COR-L47 (cell line): Measurements from ENCODE around the gene CSF1R.
"Not testable (repeated sequence)": the region's sequence is repeated elsewhere in the genome, so short reads cannot be mapped to it uniquely, and the experiment has no call there.

Source experiments
- DNase-seq: peaks from one replicate; lab custom pipeline; 2025; lab: John Stamatoyannopoulos, UW

The CSF1R gene

DNA sequence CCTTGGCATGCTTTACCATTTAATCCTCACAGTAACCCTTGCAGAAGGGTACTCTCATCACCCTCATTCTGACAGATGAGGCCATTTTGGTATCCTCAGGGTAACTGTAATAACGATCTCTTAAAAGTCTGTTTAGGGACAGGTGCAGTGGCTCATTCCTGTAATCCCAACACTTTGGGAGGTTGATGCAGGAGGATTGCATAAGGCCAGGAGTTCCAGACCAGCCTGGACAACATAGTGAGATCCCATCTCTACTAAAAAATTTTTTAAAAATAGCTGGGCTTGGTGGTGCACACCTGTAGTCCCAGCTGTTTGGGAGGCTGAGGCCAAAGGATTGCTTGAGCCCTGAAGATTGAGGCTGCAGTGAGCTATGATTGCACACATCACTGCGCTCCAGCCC, 31.8 kb downstream of the CSF1R start:
- no peak for DNase-seq

DNA sequence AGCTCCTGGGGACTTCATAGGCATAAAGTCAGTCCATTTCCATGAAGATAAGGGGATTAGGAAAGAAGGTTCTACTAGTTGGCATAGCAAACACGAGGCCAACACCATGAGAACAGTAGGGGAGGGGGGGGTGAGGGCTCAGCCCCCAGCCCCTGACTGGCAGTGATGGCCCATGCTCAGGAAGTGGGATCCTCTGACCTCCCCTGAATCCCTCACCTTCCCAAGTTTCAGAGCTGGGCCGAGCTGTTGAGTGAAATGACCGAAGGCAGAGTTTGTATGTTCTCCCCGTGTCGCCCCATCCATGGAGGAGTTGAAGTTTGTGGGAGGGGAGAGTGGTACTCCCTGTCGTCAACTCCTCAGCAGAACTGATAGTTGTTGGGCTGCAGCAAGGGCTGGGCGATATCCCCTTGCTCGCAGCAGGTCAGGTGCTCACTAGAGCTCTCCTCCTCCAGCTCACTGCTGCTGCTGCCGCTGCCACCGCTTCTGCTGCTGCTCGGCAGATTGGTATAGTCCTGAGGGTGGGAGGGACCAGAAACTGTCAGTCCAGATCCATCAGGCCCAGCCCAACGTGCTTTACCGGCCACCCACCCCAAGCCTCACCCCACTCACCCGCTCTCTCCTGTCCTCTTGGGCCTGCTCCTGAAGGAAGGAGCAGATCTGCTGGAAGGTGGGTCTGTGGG, 32.5 kb downstream of the CSF1R start:
- no peak for DNase-seq

DNA sequence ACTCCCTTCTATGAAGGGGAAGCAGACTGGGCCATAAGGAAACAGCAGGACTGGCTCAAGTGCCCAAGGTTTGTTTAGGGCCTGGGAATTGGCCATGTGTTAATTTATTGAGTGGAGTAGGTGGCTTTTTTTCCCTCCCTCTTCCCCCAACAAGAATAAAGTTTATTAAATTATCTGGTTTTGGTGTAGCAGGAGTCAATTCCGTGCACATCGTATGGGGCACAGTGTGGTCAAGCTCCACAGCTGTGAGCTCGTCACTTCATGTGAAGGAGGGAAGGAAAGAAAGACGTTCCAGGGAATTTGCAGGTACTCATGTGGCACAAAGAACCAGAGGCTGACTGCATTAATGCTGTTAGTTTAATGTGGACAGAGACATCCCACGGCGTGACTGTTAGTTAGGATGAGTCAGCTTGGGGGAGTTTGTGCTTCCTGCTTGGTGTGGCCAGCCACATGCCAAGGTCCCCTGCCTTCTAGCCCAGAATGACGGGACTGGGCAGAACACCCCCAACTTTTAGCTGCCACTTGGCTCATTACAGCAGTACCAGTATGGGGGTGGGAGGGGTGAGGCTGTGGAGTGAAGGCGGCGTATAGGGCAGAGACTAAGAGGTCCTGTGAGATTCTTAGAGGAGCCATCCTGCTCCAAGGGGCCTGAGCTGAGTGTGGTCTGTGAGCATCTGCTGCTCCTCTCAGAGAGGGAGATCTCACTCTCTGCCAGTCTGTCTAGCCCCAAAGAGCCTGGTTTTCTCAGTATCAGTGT, 33.2 kb downstream of the CSF1R start:
- DNase-seq, result no peak

DNA sequence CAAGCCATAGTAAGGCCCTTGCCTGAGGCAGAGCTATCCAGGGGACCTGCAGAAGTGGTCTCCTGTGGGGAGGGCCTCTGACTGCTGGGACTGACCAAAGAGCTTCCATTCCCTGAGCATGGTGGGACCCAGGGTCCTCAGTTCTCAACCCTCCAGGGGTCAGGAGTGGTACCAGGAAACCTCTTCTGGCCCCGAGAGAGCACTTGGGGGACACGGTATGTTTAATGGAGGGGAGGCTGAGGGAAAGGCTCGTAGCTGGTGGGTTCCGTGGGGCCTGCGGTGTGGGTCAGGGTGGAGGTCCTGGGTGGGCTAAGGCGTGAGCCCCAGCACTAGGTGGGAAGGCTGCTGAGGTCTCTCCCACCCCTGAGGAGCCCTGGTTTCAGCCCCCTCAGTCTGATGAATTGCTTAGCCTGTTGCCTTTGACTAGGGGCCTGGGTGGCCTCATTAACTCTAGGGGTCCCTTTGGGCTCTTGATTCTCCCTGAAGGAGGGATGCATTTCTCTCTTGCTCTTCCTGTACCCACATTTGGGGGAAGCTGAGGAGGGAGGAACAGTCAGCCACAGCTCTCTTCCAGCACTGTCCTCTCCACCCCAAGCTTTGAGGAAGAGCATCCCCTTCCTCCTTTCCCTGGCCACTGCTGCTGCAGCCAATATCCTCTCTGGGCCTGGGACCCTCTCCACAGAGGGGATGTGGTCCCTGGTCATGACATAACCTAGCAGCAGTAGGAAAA, 34.0 kb downstream of the CSF1R start:
- no peak for DNase-seq

DNA sequence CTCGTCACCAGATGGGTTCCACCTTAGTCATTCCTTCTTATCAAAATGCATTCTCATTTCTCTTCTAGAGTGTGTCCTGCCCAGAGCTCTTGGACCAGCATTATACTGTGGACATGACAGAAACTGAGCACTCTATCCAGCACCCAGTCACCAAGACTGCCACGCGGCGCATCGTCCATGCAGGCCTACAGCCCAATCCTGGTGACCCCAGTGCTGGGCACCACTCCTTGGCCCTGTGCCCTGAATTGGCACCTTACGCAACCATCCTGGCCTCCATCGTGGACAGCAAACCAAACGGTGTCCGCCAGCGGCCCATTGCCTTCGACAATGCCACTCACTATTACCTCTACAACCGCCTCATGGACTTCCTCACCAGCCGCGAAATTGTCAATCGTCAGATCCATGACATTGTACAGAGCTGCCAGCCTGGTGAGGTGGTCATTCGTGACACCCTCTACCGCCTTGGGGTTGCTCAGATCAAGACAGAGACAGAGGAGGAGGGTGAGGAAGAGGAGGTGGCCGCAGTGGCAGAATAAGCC, 34.6 kb downstream of the CSF1R start:
- DNase-seq, result no peak

DNA sequence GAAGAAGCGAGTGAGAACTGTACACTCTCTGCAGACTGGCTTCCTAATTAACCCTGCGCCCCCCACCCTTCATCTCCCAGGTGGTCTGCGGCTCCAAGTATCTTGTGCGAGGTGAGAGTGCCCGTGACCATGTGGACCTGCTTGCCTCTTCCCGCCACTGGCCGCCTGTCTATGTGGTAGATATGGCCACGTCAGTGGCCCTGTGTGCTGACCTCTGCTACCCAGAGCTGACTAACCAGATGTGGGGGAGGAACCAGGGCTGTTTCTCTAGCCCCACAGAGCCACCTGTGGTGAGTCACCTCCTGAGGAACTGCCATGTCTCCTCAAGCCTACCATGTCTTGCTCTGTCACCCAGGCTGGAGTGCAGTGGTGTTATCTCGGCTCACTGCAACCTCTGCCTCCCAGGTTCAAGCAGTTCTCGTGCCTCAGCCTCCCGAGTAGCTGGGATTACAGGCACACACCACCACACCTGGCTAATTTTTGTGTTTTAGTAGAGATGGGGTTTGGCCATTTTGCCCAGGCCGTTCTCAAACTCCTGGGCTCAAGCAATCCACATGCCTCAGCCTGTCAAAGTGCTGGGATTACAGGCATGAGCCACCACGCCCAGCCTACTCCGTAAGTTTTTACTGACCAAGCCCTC, 36.1 kb downstream of the CSF1R start:
- not testable (repeated sequence) for DNase-seq

DNA sequence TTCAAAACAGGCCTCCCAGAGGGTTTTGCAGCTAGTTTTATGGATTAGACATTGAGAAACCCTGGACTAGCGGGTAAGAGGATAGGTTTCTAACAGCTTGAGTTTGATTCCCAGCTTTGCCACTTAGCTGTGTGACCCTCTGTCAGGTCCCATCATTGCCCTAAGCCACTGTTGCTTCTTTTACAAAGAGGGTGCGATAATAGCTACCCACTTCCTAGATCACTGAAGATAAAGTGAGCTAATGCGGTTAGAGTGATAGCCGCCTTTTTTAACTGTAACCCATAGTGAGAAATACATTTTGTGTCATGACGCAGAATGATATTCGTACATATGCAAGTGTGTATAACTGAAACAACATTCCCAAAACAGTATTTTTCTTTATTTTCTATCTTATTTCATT, 40.3 kb downstream of the CSF1R start:
- no peak for DNase-seq

DNA sequence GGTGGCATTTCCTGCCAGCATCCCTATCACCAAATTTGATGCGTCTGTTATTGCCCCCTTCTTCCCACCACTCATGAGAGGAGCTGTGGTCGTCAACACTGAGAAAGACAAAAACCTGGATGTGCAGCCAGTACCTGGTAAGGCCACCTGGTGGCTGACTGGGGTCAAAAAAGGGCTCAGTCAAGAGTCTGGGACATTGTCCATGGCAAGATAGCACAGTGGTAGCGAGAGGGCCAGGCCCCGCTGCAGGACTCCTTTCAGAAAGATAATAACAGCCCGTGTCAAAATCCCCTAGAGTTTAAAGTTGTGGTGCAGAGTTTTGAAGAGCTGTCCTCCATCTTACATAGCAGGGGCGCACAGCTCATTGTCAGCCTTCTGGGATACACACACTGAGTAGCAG, 40.8 kb downstream of the CSF1R start:
- DNase-seq, result no peak

DNA sequence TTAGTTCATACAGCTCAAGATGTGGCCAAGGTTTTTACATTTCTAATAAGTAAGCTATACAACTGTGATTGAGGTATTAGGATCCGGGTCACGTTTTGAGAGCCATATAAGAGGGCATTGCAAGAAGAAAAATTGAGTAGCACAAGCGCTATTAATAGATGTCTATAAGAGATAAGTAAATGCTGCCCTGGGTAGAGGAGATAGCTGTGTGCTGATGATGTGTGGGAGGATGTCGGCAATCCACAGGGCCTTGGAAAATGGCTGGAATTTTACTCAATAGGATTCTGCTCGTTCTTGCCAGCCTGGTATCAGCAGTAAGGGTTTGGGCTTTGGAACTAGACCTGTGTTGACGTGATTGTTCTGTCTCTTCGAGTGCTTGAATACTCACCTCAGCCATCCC, 41.6 kb downstream of the CSF1R start:
- DNase-seq, result no peak

DNA sequence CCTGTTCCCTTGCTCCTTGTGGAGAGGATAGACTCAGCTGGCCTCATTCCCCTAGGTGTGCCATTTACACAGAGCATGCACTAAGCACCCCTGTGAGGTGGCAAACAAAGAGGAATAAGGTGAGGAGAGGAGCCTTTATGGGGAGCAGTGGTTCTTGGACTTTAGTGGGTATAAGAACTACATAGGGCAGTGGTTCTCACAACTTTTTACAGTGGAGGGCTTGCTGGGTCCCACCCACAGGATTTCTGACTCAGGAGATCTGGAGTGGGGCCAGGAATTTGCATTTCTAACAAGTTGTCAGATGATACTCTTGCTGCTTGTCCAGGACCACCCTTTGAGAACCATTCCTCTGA, 42.0 kb downstream of the CSF1R start:
- no peak for DNase-seq

DNA sequence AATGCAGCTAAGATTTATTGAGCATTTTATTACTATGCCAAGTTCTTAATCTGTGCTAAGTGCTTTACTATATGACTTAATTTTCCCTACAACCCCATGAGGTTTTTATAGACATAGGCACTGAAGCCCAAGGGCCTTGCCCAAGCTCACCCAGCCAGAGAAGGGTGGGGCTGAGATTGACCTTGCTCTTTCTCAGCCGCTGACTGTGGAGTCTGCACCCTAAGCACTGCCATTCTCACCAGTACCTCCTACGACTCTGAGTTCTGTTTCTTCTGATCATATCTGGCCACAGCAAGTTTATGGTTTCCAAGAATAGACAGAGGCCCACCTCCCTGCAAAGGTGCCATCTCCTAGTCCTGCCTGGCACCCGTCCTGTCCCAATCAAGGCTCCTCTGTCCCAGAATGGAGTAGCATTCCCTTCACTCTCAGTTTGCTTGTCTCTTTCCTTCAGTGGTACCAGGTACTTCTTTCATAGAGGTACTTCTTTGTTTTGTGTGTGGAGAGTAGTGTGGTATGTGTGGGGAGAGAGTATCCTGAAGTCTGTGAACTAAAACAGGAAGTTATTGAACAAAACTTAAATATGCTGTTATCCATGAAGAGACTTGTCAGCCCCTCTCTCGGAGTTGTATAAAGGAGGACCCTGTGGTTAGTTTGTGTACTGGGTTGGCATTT, 42.6 kb downstream of the CSF1R start:
- DNase-seq, result no peak

DNA sequence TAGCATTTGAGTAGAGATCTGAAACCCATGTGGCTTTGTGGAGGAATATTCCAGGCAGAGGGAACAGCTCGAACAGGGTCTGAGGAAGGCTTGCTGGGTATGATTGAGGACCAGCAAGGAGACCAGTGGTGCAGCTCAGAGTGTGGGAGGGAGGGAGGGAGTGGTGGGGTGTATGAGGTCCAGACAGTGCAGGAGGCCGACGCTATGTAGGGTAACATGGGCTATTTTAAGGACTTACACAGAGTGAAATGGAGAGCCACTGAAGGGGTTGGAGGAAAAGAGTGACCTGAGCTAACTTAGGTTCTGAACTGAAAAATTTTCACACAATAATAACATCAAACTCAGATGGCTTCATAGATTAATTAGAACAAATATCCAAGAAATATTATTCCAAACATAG, 43.9 kb downstream of the CSF1R start:
- no peak for DNase-seq

DNA sequence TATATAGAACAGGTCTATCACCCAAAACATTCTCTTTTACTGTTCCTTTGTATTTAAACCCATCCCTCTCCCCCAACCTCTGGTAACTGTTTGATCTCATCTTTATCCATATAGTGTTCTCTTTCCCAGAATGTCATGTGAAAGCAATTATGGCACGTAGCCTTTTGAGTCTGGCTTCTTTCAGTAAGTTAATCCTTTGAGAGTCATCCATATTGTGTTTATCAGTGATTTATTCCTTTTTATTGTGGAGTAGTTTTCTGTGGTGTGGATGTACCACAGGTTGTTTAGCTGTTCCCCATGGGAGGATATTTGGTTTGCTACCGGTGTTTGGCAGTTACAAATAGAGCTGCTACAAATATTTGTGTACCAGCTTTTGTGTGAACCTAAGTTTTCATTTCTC, 47.8 kb downstream of the CSF1R start:
- DNase-seq, result no peak

DNA sequence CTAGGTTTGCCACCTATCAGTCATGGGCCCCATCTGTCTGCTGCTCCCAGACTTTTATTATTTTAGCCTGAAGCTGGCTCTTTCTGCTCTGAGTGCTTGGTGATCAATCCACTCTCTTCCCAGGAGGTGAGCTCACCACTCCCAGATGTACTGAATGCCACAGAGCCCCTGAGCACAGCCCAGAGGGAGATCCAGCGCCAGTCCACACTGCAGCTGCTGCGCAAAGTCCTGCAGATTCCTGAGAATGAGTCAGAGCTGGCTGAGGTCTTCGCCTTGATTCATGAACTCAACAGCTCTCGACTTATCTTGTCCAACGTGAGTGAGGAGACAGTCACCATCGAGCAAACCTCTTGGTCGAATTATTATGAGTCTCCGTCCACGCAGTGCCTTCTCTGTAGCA, 49.8 kb downstream of the CSF1R start:
- DNase-seq, result no peak

DNA sequence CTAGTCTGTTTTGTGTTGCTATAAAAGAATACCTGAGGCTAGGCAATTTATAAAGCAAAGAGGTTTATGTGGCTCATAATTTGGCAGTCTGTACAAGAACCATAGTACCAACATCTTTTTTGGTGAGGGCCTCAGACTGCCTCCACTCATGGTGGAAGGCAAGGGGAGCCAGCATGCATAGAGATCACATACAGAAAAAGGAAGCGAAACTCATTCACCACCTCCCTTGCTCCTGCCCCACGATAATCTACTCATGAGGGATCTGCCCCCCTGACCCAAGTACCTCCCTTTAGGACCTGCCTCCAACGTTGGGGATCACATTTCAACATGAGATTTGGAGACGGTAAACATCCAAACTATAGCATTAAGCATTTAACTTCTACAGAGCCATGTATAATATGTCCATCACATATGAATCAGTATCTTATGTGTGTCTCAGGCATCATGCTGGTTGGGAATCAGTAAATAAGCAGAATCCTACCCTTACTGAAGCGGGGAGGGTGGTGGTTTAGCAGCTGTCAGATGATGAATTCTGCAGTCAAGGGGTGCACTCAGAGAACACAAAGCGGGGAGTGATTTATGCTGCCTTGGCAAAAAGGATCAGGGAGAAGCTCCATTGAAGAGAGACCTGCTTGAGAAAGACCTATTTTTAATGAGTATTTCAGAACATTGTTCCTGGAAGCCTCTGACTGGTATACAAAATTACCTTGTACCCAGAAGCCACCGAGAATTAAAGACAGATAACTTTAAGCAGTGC, 51.0 kb downstream of the CSF1R start:
- no peak for DNase-seq

DNA sequence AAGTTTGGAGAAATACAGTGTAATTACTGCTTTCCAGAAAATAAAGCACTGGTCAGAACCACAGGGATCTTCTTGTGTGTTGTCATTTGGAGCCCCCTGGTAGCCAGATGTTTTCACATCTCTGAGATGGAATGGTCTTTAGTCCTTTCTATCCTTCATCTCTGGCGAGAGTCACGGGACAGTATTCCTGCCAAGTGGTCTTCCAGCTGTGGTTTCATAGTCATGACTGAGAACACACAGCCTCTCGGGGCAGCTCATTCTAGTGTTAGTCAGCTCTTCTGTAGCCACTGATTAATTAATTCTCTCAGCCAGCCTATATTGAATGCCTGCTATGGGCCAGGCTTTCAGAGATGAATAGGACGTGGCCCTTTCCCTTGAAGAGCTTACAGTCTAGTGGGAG, 51.7 kb downstream of the CSF1R start:
- DNase-seq, result no peak

DNA sequence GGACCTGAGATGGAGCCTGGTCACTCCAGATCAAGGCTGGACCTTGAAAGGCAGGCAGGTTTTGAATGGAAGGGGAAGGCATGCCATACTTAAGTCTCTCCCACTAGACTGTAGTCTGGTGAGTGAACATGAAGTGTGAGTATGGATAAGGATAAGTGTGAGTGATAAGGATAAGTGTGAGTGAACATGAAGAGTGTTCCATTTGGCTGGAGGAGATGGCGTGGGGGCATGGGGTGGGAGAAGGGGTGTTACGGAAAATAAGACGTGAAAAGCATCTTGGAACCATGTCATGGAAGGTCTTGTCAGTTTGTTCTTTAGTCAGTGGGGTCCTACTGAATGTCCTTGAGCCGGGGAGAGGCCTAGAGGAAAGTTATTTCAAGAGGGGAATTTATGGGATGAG, 53.0 kb downstream of the CSF1R start:
- no peak for DNase-seq

DNA sequence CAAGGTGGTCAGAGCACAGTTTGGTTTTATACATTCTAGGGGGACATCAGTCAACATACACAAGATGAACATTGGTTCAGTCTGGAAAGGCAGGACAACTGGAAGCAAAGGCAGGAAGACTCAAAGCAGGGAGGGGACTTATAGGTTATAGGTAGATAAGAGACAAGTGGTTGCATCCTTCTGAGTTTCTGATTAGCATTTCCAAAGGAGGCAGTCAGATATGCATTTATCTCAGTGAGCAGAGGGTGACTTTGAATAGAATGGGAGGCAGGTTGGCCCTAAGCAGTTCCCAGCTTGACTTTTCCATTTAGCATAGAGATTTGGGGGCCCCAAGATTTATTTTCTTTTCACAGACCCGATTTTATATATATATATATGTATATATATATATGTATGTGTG, 58.3 kb downstream of the CSF1R start:
- DNase-seq, result not testable (repeated sequence)

DNA sequence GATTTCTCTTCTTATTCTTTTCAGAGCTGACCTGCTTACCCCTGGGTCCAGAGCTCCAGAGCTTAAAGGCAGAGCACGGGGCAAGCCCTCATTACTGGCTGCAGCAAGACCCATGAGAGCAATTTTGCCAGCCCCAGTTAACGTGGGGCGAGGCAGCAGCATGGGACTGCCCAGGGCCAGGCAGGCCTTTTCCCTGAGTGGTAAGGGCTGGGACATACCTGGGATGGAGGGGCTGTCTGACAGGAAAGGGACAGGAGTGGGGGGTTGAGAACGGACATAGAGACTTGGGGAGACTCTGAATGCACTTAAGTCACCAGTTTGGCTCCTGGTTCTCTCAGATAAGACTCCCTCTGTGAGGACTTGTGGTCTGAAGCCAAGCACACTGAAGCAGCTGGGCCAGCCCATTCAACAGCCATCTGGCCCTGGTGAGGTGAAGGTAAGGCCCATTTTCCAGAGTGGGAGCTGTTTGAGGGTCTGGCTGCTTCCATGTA, 59.6 kb downstream of the CSF1R start:
- DNase-seq, result no peak

DNA sequence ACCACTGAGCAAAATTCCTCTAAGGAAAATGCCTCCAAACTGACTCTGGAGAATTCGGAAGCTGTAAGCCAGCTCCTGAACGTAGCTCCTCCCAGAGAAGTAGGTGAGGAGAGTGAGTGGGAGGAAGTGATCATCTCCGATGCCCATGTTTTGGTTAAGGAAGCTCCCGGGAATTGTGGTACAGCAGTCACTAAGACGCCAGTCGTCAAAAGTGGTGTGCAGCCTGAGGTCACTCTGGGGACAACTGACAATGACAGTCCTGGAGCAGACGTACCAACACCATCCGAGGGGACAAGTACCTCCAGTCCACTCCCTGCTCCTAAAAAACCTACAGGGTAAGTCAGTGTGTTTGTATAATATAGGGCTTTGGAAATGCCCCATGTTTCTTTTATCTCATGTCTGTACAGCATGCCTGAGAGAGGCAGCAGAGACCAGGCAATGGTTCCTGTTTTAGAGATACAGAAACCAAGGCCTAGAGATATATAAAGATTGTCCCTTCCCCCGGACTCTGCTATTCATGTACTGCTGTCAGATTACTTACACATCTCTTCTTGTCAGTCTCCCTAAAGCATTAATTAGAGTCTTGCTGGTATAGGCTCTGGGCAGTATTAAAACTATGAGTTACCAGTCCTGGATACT, 61.9 kb downstream of the CSF1R start:
- no peak for DNase-seq

DNA sequence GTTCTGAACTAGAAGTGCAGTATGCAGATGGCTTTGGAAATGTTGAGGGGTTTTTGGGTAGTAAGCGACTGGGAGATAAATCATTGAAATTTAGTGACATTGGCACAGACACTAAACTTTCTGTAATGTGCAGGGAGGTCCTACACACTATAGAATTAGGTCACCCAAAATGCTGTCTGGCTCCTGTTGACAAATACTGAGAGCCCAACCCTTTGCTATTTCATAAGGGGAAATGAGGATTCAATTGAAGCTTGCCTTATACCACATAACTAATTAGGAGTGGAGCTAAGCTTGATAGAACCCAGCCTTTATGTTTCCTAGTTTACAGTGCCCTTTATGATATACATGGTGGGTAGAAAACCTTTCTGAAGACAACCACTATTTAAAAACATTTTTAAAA, 63.2 kb downstream of the CSF1R start:
- no peak for DNase-seq
